Measurements from ENCODE around the gene CDC16. TPM values are rescaled to one million over a fixed set of nuclear protein-coding genes. Genes with fewer than 3 reads are reported as not detected.

Gene CDC16
- total RNA-seq, 1 donor from 2014 or later, result 32.0 TPM

- no peak for DNase-seq (ENCODE audit: low spot score)
- intact Hi-C loops (cut with DNase I), result loop anchor here (2.0 kb wide), 1 partner anchor 32 kb away; no protein-coding TSS in a partner anchor
Observed at GRCh38 chr13:114315074-114315785, 80.5 kb downstream of the CDC16 start.

GRCh38 chr13:114318624-114319023, 83.9 kb downstream of the CDC16 start:
- intact Hi-C loops (cut with DNase I), result no loop called here
- DNase-seq (ENCODE audit: low spot score), result no peak

- intact Hi-C loops (cut with DNase I), result no loop called here
- no peak for DNase-seq (ENCODE audit: low spot score)
Observed at GRCh38 chr13:114319441-114319913, 84.8 kb downstream of the CDC16 start.

GRCh38 chr13:114320065-114320464, 85.4 kb downstream of the CDC16 start:
- no peak for DNase-seq (ENCODE audit: low spot score)
- intact Hi-C loops (cut with DNase I), result no loop called here

GRCh38 chr13:114321256-114321655, 86.6 kb downstream of the CDC16 start:
- intact Hi-C loops (cut with DNase I), result no loop called here
- no peak for DNase-seq (ENCODE audit: low spot score)

Small RNA genes lying within 50 kb of the gene (microRNA-seq; reads per million reads assigned to microRNA genes)
- gene MIR4502 (not detected), gene MIR548AR (not detected)

Other genes with a start within 250 kb of the CDC16 start
- gene RASA3, start 102.3 kb upstream of the CDC16 start, total RNA-seq, result 9.7 TPM
- not detected for gene CFAP97D2, start 55.6 kb upstream of the CDC16 start, total RNA-seq
- 28.8 TPM for gene UPF3A, start 46.7 kb downstream of the CDC16 start, total RNA-seq
- 11.2 TPM for gene CHAMP1, start 79.6 kb downstream of the CDC16 start, total RNA-seq

Data from cardiac septum (tissue), 1 donor.